IMR-90 (cell line): ENCODE data around the gene CCDC148. TPM values are rescaled to one million over a fixed set of nuclear protein-coding genes. Genes with fewer than 3 reads are reported as not detected.
"Not testable (repeated sequence)": the region's sequence is repeated elsewhere in the genome, so short reads cannot be mapped to it uniquely, and the experiment has no call there.

Experiments used
- ATAC-seq: fragments of 200-7000 bp; cut with Tn5 transposase; 2 replicates; pipeline ENCODE4 v1.9.1; 2020; ENCODE audit warnings: low read depth, mild to moderate bottlenecking, moderate library complexity
- BruUV-seq: library from RNA; stranded (reverse); fragments of 400-500 nt; replicated peaks from 2 replicates; lab custom pipeline; 2021; lab: Mats Ljungman, UMichigan
- CTCF ChIA-PET: fragments of 300-600 bp; formaldehyde crosslinking; extraction: SDS; loops from one replicate; lab custom pipeline; 2021; ENCODE audit warnings: antibody characterized with exemption; lab: Yijun Ruan, JAX
- POLR2A ChIA-PET: fragments of 300-600 bp; sonication (Branson Sonifier 250); formaldehyde crosslinking; loops from one replicate; lab custom pipeline; 2022; ENCODE audit warnings: antibody characterized with exemption; ENCODE audit not compliant: unreplicated experiment; lab: Charles Lee
- DNase-seq: peaks from one replicate; pipeline ENCODE4 v3.0.0; 2013
- H2AFZ ChIP-seq: replicated peaks from 2 replicates; pipeline ENCODE3; 2013; ENCODE audit warnings: low read length, mild to moderate bottlenecking; ENCODE audit not compliant: poor library complexity
- H2AK5ac ChIP-seq: 2 replicates; pipeline ENCODE4 v1.6.1; 2013; ENCODE audit warnings: low read depth, low read length, inconsistent platforms
- H2AK9ac ChIP-seq: replicated peaks from 2 replicates; pipeline ENCODE3; 2013; ENCODE audit warnings: mild to moderate bottlenecking, low read depth, low read length, moderate library complexity; ENCODE audit not compliant: poor library complexity
- H2BK120ac ChIP-seq: 2 replicates; pipeline ENCODE4 v1.6.1; 2013; ENCODE audit warnings: low read depth, low read length, inconsistent platforms
- H2BK15ac ChIP-seq: 3 replicates; pipeline ENCODE4 v1.6.1; 2013; ENCODE audit warnings: low read depth, low read length, inconsistent platforms
- H2BK20ac ChIP-seq: 2 replicates; pipeline ENCODE4 v1.6.1; 2013; ENCODE audit warnings: low read depth, mild to moderate bottlenecking, inconsistent platforms, low read length, moderate library complexity
- H2BK5ac ChIP-seq: 2 replicates; pipeline ENCODE4 v1.6.1; 2013; ENCODE audit warnings: mild to moderate bottlenecking, low read depth, low read length, inconsistent platforms; ENCODE audit not compliant: poor library complexity, severe bottlenecking
- H3K14ac ChIP-seq: replicated peaks from 2 replicates; pipeline ENCODE4 v1.6.1; 2013; ENCODE audit warnings: low read depth, low read length, inconsistent platforms
- H3K18ac ChIP-seq: 2 replicates; pipeline ENCODE4 v1.6.1; 2013; ENCODE audit warnings: low read depth, low read length, control low read depth
- H3K23ac ChIP-seq: 2 replicates; pipeline ENCODE4 v1.6.1; 2013; ENCODE audit warnings: low read depth, low read length, inconsistent platforms
- H3K27ac ChIP-seq: 2 replicates; pipeline ENCODE4 v1.5.1; 2013; ENCODE audit warnings: mild to moderate bottlenecking, control low read depth, low read length; ENCODE audit not compliant: insufficient read depth
- H3K27me3 ChIP-seq: 2 replicates; pipeline ENCODE4 v1.6.1; 2013; ENCODE audit warnings: low read length; ENCODE audit not compliant: control insufficient read depth, insufficient read depth
- H3K36me3 ChIP-seq: 2 replicates; pipeline ENCODE4 v1.6.1; 2013; ENCODE audit warnings: low read length, mixed read lengths; ENCODE audit not compliant: control insufficient read depth, insufficient read depth
- H3K4ac ChIP-seq: 2 replicates; pipeline ENCODE4 v1.6.1; 2013; ENCODE audit warnings: low read depth, low read length, inconsistent platforms
- H3K4me1 ChIP-seq: 2 replicates; pipeline ENCODE4 v1.6.1; 2013; ENCODE audit warnings: low read length, mixed read lengths; ENCODE audit not compliant: control insufficient read depth, insufficient read depth
- H3K4me2 ChIP-seq: 2 replicates; pipeline ENCODE4 v1.6.1; 2013; ENCODE audit warnings: low read depth, mild to moderate bottlenecking, control low read depth, low read length, moderate library complexity
- H3K4me3 ChIP-seq: 2 replicates; pipeline ENCODE4 v1.5.1; 2013; ENCODE audit warnings: low read depth, mild to moderate bottlenecking, control low read depth, low read length, moderate library complexity; ENCODE audit not compliant: insufficient read depth
- H3K56ac ChIP-seq: 2 replicates; pipeline ENCODE4 v1.6.1; 2013; ENCODE audit warnings: low read length, inconsistent platforms; ENCODE audit not compliant: insufficient read depth; ENCODE audit errors: extremely low read depth
- H3K79me1 ChIP-seq, 2 experiments: 2 replicates each; pipeline ENCODE4 v1.6.1; 2013; ENCODE audit warnings: low read length in 2 of 2, inconsistent platforms in 1 of 2, low read depth in 1 of 2
- H3K9ac ChIP-seq: 2 replicates; pipeline ENCODE4 v1.6.1; 2013; ENCODE audit warnings: low read depth, low read length, control low read depth
- H3K9me1 ChIP-seq: 2 replicates; pipeline ENCODE4 v1.6.1; 2013; ENCODE audit warnings: low read length, inconsistent platforms; ENCODE audit not compliant: insufficient read depth
- H3K9me3 ChIP-seq: 2 replicates; pipeline ENCODE4 v1.6.1; 2013; ENCODE audit warnings: low read length; ENCODE audit not compliant: control insufficient read depth, insufficient read depth
- H4K20me1 ChIP-seq: 2 replicates; pipeline ENCODE4 v1.6.1; 2013; ENCODE audit warnings: low read length, inconsistent platforms; ENCODE audit not compliant: insufficient read depth
- H4K5ac ChIP-seq: 2 replicates; pipeline ENCODE4 v1.6.1; 2013; ENCODE audit warnings: mild to moderate bottlenecking, low read depth, low read length, control low read depth
- H4K8ac ChIP-seq, 2 experiments: 2 replicates each; pipeline ENCODE4 v1.6.1; 2013; ENCODE audit warnings: low read depth in 2 of 2, low read length in 2 of 2, control low read depth in 1 of 2, inconsistent platforms in 1 of 2
- H4K91ac ChIP-seq: 2 replicates; pipeline ENCODE4 v1.6.1; 2013; ENCODE audit warnings: low read depth, low read length, inconsistent platforms; ENCODE audit not compliant: insufficient read depth
- WGBS, 2 experiments: methylation state at CpG; one replicate each; pipeline versions ENCODE4 v1.1.5 to v1.1.7; 2013; ENCODE audit warnings: missing lambda C conversion rate in 2 of 2; ENCODE audit not compliant: insufficient read length in 1 of 2; ENCODE audit errors: extremely low coverage in 2 of 2; 5-methylcytosine and 5-hydroxymethylcytosine counted together
- dilution Hi-C: fragments of 300-500 bp; cut with HindIII; formaldehyde crosslinking; loops from one replicate; pipeline ENCODE4 v1.14.3; 2018; ENCODE audit warnings: low sequenced_read_pairs; ENCODE audit not compliant: unreplicated experiment
- in situ Hi-C: fragments of 300-500 bp; cut with MboI; formaldehyde crosslinking; loops from 3 replicates; pipeline ENCODE4 v1.14.3; 2019; ENCODE audit warnings: low sequenced_read_pairs, inconsistent platforms, mixed read lengths
- intact Hi-C: fragments of 100-400 bp; cut with micrococcal nuclease; formaldehyde crosslinking; loops from 2 replicates; pipeline ENCODE4 v1.10.0; 2022
- polyA plus RNA-seq, 3 experiments: library from polyadenylated mRNA; depleted of rRNA; stranded (reverse); fragments of >200 nt; gene quantifications; 2 replicates each; pipeline ENCODE4 v1.2.3, GENCODE V29; 2012; ENCODE audit warnings: low replicate concordance in 1 of 3
- total RNA-seq: library from RNA; depleted of rRNA; stranded (reverse); fragments of >200 nt; gene quantifications from 2 replicates; pipeline ENCODE4 v1.2.3, GENCODE V29; 2012

Gene CCDC148
- total and polyA plus RNA-seq, 2 of the 4 experiments (the other 2 are of a cell fraction): 0.18 to 0.31 TPM

DNA sequence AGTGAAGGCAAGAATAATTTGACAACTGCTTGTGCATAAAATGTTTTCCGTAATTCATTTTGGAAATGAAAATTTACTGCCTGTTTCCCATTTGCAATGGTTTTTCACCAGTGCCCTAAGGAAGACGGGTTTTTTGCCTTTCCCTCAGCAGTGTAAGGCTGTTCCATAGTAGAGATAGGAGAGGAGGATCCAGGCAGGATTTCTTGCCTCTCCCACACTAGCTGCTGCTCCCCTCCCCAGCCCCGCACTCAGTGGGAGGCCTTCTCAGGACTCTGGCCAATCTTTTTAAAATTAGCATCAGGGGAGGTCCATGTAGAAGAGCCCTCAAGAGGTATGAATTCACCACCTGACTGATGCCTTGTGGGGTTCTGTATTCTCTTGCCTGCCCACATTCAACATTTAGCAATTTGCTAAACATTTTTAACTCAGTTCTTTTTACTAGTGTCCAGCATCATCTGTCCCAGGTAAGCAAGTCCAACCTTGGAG is 18.0 kb upstream of the CCDC148 start:
- dilution Hi-C loops, H2BK120ac ChIP-seq, POLR2A ChIA-PET, H3K27ac ChIP-seq, H4K91ac ChIP-seq, H4K8ac ChIP-seq, H3K36me3 ChIP-seq, in situ Hi-C loops, intact Hi-C loops, H3K4ac ChIP-seq, H4K20me1 ChIP-seq, H3K56ac ChIP-seq, H2BK20ac ChIP-seq, H2AFZ ChIP-seq, H3K9me3 ChIP-seq, H4K5ac ChIP-seq, H2BK15ac ChIP-seq, H3K14ac ChIP-seq, H3K9ac ChIP-seq, ATAC-seq, H3K23ac ChIP-seq, H3K27me3 ChIP-seq, H3K9me1 ChIP-seq, H3K18ac ChIP-seq, H2AK9ac ChIP-seq, DNase-seq, H2AK5ac ChIP-seq, H3K4me3 ChIP-seq, BruUV-seq, H2BK5ac ChIP-seq, H3K4me1 ChIP-seq, H3K4me2 ChIP-seq, CTCF ChIA-PET: not testable (repeated sequence)
- WGBS, 2 experiments: 100% methylated on average over 1 of the region's 3 CpGs; no CpG with 5 or more reads in 1 of the 2 experiments
- peaks cover 15 to 18% of the 10 kb centered on the region in 2 experiments for H3K79me1 ChIP-seq
